GM19025 (cell line): Measurements from ENCODE around the gene PPTC7.
A peak's percentile ranks its signal among the peaks of the same experiment; 100 is the strongest.
"Not testable (repeated sequence)": the region's sequence is repeated elsewhere in the genome, so short reads cannot be mapped to it uniquely, and the experiment has no call there.

Experiments used
- ATAC-seq: cut with Tn5 transposase; IDR thresholded peaks from one replicate; pipeline ENCODE4 v1.9.1; 2021; ENCODE audit warnings: mild to moderate bottlenecking, low read depth, moderate library complexity; ENCODE audit not compliant: unreplicated experiment

Gene PPTC7

GRCh38 chr12:110538869-110539622 is 44.1 kb downstream of the PPTC7 start:
- ATAC-seq, result no peak

DNA sequence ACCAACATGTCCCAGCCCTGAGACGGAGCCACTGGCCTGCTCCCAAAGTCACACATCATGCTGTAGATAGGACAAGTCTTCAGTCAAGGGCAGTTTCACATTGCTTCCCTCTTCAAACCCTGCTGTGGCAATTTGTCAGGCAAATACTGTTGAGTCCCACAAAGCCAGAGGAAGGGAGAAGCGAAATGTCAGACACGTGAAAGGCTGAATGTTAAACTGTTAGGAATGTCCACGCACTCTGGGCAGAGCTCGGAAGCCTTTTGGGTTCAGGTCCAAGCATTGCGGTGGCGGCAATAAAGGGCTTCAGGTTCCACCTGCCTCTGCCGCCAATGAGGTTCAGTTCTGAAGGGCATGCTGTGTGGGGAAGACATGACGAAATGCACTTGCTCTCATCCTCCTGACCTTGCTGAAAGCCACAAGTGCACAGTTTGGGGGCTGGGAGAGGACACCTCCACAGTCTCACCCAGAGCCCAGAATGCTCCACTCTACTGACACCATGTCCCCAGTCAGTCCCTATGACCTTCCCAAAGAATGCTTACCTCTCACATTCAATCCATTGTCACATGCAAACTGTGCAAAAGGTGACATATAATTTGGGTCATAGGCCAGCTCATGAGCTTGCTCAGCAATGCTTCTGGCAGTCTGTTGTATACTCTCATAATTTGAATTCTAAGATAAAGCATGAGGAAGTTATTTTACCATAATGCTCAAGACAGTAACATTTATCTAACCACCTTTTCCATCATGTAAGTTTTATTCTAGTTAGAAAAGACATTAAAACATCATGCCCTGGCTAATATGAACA is 45.3 kb downstream of the PPTC7 start:
- no peak for ATAC-seq

DNA sequence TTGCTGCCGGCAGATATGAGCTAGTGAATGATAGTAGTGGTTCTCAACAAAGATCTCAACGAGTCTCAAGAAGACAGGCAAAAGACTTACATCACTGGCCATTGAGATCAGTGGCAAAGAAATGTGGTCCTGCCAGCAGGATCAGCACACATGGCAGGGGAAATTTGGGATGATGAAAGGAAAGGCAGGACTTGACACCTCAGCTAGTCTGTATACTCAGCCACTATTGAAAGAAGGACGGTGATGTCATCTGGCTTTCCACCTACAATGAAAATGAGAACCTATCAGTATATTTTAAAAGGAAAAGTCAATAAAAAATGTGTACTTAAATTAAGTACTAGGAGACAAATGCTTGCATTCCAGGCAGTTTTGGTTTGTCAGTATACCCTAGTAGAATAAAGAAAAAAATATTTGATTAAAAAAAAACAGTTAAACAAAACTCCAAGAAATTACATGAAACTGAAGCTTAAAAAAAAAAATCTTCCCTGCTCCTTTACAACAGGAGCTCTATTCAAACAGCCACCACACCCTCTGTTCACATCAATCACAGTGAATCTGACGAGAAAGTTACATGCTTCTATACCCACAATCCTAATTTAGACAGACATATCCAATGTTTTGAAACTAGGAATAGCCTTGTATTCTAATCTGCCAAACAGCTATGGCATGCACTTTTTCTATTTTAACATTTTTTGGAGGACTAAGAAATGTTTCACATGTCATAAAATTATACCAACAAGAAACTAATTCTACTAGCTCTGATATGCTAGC is 46.1 kb downstream of the PPTC7 start:
- no peak for ATAC-seq

GRCh38 chr12:110534811-110535210 is 48.3 kb downstream of the PPTC7 start:
- no peak for ATAC-seq

DNA sequence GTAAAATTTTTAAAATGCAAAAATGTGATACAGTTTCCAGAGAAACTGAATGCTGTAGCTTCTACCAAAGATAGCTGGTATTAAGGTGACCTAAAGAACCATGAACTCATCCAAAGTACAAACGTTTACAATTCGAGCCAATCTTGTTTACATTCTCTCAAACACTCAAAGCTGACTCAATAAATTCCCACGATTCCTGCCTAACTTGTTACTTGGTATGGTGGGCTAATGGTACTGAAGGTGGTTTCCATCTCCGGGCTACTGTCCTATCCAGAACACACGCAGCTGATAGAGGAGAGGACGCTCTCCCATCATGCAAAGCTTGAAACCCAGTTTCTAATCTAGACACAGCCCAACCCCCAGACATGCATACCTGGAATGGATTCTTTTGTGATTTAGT is 49.5 kb downstream of the PPTC7 start:
- no peak for ATAC-seq

GRCh38 chr12:110532644-110533043 is 50.5 kb downstream of the PPTC7 start:
- no peak for ATAC-seq

- peak; percentile 93 for ATAC-seq
Observed at GRCh38 chr12:110531741-110532333, 51.3 kb downstream of the PPTC7 start.

- no peak for ATAC-seq
Observed at GRCh38 chr12:110530511-110530910, 52.6 kb downstream of the PPTC7 start.

- ATAC-seq, result no peak
Observed at GRCh38 chr12:110528277-110528839, 54.8 kb downstream of the PPTC7 start.

GRCh38 chr12:110520876-110521712 is 62.0 kb downstream of the PPTC7 start:
- not testable (repeated sequence) for ATAC-seq

DNA sequence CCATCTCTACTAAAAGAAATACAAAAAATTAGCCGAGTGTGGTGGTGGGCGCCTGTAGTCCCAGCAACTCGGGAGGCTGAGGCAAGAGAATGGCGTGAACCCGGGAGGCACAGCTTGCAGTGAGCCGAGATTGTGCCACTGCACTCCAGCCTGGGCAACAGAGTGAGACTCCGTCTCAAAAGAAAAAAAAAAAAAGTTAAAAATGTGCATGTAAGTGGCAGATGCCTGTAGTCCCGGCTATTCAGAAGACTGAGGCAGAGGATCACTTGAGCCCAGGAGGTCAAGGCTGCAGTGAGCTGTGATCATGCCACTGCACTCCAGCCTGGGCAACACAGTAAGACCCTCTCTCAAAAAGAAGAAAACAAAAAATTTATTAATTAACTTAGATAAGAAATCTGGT is 65.1 kb downstream of the PPTC7 start:
- not testable (repeated sequence) for ATAC-seq

DNA sequence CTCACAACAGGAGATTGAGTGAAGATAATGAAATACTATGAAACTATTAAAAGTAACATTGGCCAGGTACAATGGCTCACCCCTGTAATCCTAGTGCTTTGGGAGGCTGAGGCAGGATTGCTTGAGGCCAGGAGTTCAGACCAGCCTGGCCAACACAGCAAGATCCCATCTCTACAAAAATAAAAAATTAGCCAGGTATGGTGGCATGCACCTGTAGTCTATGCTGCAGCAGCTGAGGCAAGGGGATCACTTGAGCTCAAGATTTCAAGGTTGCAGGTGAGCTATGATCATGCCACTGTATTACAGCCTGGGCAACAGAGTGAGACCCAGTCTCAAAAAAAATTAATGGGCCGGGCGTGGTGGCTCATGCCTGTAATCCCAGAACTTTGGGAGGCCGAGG is 66.1 kb downstream of the PPTC7 start:
- no peak for ATAC-seq

GRCh38 chr12:110514363-110514762 is 68.8 kb downstream of the PPTC7 start:
- ATAC-seq, result no peak

DNA sequence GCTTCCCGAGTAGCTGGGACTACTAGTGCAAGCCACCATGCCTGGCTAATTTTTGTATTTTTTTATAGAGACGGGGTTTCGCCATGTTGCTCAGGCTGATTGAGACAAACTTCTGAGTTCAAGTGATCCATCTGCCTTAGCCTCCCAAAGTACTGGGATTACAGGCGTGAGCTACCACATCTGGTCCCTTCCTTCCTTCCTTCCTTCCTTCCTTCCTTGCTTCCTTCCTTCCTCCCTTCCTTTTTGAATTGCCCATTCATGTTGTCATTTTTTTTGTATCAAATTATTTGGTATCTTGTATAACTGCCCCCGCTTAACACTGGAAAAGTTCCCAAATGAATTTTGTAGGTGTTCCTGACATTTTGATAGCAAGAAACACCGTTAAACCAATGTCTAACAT is 69.3 kb downstream of the PPTC7 start:
- ATAC-seq, result no peak

GRCh38 chr12:110508071-110508586 is 75.0 kb downstream of the PPTC7 start:
- ATAC-seq, result no peak

- ATAC-seq, result no peak
Observed at GRCh38 chr12:110505332-110505731, 77.8 kb downstream of the PPTC7 start.

DNA sequence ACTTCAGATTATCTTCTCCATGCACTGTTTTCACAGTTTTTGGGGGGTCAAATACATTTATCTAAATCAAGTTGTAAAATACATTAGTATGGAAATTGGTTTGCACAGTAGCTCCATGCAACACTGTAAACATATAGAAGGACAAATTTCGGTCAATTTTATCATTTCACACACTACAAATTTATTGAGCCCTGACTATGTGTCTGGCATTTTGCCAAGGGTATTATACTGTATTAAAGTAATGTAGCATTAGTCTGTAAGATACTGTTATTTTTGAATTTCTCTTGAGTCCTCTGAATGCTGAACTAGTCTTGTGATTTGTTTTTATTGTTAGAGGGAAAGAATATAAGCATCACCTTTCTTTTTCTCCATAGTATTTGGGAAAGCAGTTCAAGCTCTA is 79.7 kb downstream of the PPTC7 start:
- ATAC-seq, result no peak

GRCh38 chr12:110501752-110502738 is 81.1 kb downstream of the PPTC7 start, which contains the start of the genes RAD9B and VPS29:
Gene RAD9B (plus strand): TSS chr12:110502331. CDS start chr12:110502338, 7 bp downstream.
Gene VPS29 (minus strand): TSS chr12:110502111. CDS start chr12:110502051, 60 bp downstream.
- ATAC-seq, result peak; percentile 90
